ENCODE data around the gene BAIAP2. TPM values are rescaled to one million over a fixed set of nuclear protein-coding genes. Genes with fewer than 3 reads are reported as not detected.
A peak's percentile ranks its signal among the peaks of the same experiment; 100 is the strongest.

The BAIAP2 gene
- polyA plus RNA-seq, 3 donors, result 42.8 to 49.4 (median 43.0) TPM

DNA sequence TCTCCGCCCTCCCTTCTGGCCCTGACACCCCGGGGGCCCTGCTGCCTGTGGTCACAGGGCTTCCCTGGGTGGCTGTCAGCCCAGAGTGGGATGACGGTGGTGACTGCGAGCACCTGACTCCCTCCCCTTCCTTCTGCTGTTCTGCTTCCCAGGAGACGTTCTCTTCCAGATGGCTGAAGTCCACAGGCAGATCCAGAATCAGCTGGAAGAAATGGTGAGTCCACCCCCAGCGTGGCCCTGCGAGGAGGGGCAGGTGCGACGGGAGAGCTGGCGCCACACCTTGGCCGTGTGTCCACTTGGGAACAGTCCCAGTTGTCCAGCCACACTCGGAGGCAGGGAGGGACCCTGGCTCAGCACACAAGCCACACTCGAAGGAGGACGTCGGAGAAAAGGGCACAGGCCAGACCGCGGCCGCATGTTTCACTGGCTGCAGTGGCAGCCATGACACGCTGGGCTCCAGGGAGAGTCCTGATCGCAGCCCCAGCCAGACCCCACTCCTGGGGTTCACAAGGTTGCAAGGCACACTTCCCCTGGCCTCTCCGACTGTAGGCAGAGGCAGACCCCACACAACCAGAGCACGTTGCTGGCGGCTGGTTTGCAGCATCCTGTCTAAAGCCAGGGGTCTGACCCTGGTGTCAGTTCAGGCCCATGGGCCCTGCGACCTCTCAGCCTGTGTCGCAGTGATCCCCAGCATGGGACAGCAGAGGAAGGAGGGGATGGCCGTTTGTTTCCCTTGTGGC, 49.9 kb downstream of the BAIAP2 start:
- no peak for DNase-seq

GRCh38 chr17:81085420-81085911, 50.5 kb downstream of the BAIAP2 start:
- DNase-seq, result no peak

DNA sequence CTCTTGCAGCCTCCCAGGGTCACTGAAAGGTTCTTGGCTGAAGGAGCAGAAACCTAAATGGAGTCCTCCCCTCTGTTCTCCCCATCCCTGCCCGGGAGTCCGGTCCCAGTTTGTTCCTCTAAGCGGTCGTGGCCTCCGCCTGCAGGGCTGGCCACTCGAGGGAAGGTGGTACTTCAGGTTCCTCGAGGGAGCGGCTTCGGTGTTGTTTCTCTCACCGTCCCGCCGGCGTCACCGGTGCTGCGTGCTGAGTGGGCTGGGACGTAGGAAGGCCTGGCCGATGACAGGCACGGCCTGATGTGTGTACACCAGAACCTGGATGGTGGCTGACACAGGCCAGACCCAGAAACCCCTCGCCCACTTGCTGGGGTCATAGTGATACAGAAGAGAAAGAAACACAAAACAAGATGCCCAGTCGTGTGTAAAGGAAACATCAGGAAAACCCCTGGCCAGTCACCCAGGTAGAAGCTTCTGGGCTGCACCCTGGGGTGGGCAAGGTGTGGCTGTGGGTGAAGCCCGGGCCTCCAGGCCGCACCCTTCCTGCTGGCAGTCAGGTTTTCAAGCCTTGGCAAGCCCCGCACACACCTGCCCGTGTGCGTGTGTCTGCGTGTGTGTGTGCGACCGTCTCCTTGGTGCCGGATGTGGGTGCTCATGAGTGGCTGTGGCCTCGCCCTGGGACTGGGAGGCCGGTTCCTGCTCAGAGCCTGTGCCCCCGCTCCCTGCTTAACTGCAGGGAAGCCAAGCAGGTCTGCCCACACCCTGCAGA, 52.0 kb downstream of the BAIAP2 start:
- DNase-seq, result no peak

DNA sequence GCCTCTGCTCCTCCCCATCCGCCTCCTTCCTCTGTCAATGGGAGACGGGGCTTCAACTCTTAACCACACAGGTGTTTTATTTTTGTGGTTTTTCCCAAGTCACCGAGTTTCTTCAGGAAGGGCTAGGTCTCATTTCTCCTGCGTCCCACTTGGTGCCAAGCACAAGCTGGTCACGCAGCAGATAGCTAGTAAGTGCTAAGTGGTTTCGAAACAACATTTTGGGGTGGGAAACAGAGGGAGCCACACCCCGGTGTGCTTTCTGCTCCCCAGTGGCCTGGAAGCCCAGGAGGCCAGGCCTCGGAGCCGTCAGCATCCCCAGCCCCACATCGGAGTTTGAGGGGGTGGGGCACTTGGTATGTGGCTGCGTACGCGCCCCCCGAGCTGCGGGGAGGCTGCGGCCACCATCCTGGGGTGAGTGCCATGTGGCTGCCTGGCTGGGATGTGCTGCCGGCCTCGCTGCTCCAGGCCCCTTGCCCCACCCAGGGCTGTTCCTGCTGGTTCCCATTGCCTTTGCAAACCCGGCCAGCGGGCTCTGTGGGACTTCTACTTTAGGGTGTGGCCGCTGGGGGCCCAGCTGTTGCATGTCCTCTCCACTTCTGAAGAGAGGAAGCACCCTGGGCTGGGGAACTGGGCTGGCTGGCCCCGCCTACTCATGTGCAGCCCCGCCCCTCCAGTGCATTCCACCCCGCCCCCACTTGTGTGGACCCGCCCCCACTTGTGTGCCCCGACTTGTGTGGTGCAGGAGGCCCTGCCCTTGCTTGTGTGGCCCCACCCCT, 55.6 kb downstream of the BAIAP2 start:
- DNase-seq, result no peak

DNA sequence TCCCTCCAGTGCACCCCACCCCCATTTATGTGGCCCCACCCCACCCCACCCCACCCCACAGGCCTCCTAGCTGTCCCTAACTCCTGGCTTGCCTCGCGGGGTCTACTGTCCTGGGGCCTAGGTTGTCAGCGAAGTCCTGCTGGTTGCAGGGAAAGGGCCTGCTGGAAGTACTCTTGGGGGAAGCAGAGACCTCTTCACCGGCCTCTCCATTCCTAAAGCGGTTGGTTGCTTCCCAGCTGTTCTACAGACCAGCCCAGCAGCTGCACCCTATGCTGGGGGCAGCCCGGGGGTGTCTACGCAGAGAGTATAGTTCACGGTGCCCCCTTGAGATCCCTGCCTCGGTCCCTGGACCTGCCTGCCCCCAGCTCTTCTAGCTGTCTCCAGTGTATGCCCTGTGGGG, 56.2 kb downstream of the BAIAP2 start:
- no peak for DNase-seq

DNA sequence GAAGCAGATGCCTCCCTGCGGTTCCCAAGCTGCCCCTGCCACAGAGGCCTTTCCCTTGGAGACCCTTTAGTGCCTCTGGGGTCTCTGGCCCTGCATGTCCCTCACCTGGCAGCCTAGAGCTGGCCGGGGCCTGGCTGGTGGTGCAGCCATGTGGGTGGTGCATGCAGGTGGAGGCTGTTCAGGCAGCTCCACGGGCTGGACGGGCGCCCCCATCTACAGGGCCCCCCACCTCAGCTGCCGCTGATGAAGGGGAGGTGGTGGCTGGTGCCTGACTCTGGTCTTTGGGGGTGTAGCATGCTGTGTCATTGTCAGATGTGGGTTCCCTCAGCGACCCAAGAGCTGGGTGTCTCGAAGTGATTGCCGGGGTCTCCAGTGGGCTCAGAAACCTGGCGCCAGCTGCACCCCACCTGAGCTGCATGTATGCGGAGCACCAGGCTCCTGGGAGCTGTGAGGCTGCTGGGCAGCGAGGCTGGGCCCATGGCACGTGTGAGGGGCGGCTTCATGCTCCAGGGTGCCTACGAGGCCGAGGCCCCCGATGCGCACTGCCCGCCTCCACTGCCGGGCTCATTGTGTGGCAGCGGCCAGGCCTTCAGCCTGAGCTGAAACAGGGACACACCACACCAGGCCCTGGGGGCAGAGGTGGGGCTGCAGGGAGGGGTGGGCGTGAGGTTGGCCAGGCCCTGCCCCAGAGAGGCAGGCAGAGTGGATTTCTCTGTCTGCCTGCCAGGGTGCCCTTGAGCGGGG, 57.0 kb downstream of the BAIAP2 start:
- DNase-seq, result no peak

GRCh38 chr17:81092518-81093095, 57.7 kb downstream of the BAIAP2 start:
- no peak for DNase-seq

- no peak for DNase-seq
Observed at GRCh38 chr17:81093619-81094508, 58.9 kb downstream of the BAIAP2 start.

- DNase-seq, result peak; percentile 89
Observed at GRCh38 chr17:81094509-81095382, 59.8 kb downstream of the BAIAP2 start.

GRCh38 chr17:81095383-81095762, 60.4 kb downstream of the BAIAP2 start:
- DNase-seq, result no peak

GRCh38 chr17:81096741-81097133, 61.8 kb downstream of the BAIAP2 start:
- no peak for DNase-seq

GRCh38 chr17:81097134-81097942, 62.4 kb downstream of the BAIAP2 start:
- DNase-seq, result peak; percentile 85

- DNase-seq, result no peak
Observed at GRCh38 chr17:81097943-81098308, 63.0 kb downstream of the BAIAP2 start.

DNA sequence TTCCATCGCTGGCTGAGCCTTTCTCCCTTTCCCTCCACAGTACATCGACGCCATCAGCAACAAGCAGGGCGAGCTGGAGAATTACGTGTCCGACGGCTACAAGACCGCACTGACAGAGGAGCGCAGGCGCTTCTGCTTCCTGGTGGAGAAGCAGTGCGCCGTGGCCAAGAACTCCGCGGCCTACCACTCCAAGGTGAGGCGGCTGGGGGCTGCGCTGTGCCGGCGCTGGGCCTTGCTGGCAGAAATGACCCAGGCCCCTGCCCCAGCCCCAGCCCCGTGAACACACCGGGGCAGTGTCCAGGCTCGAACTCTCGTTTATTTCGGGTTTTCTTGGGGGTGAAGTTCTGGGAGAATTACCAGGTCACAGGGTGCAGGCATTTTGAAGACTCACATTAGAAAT, 64.9 kb downstream of the BAIAP2 start:
- DNase-seq, result no peak

- DNase-seq, result no peak
Observed at GRCh38 chr17:81100668-81101067, 65.7 kb downstream of the BAIAP2 start.

DNA sequence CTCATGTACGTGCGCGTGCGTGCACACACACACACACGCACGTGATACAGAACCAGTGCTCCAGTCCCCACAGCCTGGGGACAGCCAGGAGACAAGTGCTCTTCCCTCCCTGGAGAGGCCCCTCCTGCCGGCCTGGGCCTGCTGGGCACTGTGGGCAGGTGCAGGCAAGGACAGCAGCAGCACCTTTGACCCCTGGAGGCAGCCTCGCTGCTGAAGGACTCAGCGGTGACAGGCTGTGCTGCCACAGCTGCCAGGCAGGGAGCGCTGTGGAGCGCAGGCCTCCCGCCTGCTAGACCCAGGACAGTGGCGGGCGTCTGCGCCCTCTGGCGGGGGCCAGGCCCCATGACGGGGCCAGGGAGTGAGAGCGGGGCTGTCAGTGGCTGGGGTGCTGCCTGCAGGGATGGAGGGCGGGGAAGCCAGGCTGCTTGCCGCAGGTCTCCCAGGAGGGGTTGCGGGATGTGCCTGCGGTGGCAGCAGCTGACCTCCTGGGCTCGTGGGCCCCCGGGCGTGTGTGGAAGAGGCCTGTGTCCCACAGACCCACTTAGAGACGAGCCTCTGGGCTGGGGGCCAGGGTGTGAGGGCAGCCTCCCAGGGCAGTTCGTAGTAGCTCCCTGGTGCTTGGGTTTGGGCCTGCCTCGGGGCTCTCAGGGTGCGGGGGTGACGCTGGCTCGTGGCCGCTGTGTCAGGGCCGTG, 66.8 kb downstream of the BAIAP2 start:
- peak; percentile 64 for DNase-seq

GRCh38 chr17:81102352-81102751, 67.4 kb downstream of the BAIAP2 start:
- DNase-seq, result no peak

GRCh38 chr17:81102869-81103268, 67.9 kb downstream of the BAIAP2 start:
- no peak for DNase-seq

All from renal pelvis (tissue), 4 donors.